Liver (tissue), 9 donors: ENCODE data around the gene TCEA3. TPM values are rescaled to one million over a fixed set of nuclear protein-coding genes. Genes with fewer than 3 reads are reported as not detected.

ENCODE experiments used
- DNase-seq: peaks from one replicate; pipeline ENCODE4 v3.0.0-alpha.2; 2017; ENCODE audit warnings: low spot score
- H3K27ac ChIP-seq, 2 donors: one replicate each; pipeline ENCODE4 v1.7.0; 2013; ENCODE audit warnings: inconsistent platforms in 2 of 2, low read length in 2 of 2, control low read depth in 1 of 2, low read depth in 1 of 2, mild to moderate bottlenecking in 1 of 2
- H3K27me3 ChIP-seq, 4 donors: one replicate each; pipeline versions ENCODE4 v1.6.1 to v1.7.0; 2013; ENCODE audit warnings: low read length in 3 of 4, inconsistent platforms in 1 of 4, mild to moderate bottlenecking in 1 of 4, moderate library complexity in 1 of 4; ENCODE audit not compliant: control insufficient read depth in 4 of 4, insufficient read depth in 4 of 4
- H3K36me3 ChIP-seq, 4 donors: one replicate each; pipeline versions ENCODE4 v1.6.1 to v1.7.0; 2013; ENCODE audit warnings: low read length in 3 of 4, mild to moderate bottlenecking in 3 of 4, low read depth in 1 of 4, moderate library complexity in 1 of 4; ENCODE audit not compliant: control insufficient read depth in 4 of 4, insufficient read depth in 3 of 4
- H3K4me1 ChIP-seq, 4 donors: one replicate each; pipeline versions ENCODE4 v1.6.1 to v1.7.0; 2013; ENCODE audit warnings: low read length in 3 of 4, mild to moderate bottlenecking in 3 of 4, moderate library complexity in 1 of 4; ENCODE audit not compliant: control insufficient read depth in 4 of 4, insufficient read depth in 4 of 4
- H3K4me3 ChIP-seq, 3 donors: one replicate each; pipeline versions ENCODE4 v1.6.1 to v1.7.0; 2013; ENCODE audit warnings: low read length in 3 of 3, control low read depth in 1 of 3, low read depth in 1 of 3, mild to moderate bottlenecking in 1 of 3
- H3K9ac ChIP-seq, 2 donors: one replicate each; pipeline ENCODE4 v1.7.0; 2013; ENCODE audit warnings: low read length in 2 of 2, mild to moderate bottlenecking in 2 of 2, moderate library complexity in 2 of 2, control low read depth in 1 of 2, low read depth in 1 of 2
- H3K9me3 ChIP-seq, 4 donors: one replicate each; pipeline versions ENCODE4 v1.6.1 to v1.7.0; 2013; ENCODE audit warnings: low read length in 3 of 4; ENCODE audit not compliant: control insufficient read depth in 4 of 4
- EGR1 ChIP-seq, 2 donors: IDR thresholded peaks; 2 replicates each; pipeline ENCODE4 v1.6.1; 2016 to 2018; ENCODE audit warnings: antibody characterized with exemption in 2 of 2, low read depth in 2 of 2
- FOXA1 ChIP-seq: IDR thresholded peaks from 2 replicates; pipeline ENCODE4 v1.6.1; 2016; ENCODE audit warnings: antibody characterized with exemption
- FOXA2 ChIP-seq: IDR thresholded peaks from 2 replicates; pipeline ENCODE4 v1.6.1; 2016; ENCODE audit warnings: antibody characterized with exemption
- GABPA ChIP-seq, 2 donors: IDR thresholded peaks in 1 of 2; conservative IDR thresholded peaks in 1 of 2; 2 replicates each; pipeline ENCODE4 v1.6.1; 2016; ENCODE audit warnings: antibody characterized with exemption in 2 of 2, mild to moderate bottlenecking in 1 of 2, moderate library complexity in 1 of 2
- HNF4A ChIP-seq, 2 donors: conservative IDR thresholded peaks; 2 replicates each; pipeline ENCODE4 v1.6.1; 2016; ENCODE audit warnings: antibody characterized with exemption in 2 of 2, mild to moderate bottlenecking in 2 of 2
- HNF4G ChIP-seq: IDR thresholded peaks from 2 replicates; pipeline ENCODE4 v1.6.1; 2016; ENCODE audit warnings: antibody characterized with exemption
- JUND ChIP-seq, 2 donors: IDR thresholded peaks; 2 replicates each; pipeline ENCODE4 v1.6.1; 2016; ENCODE audit warnings: antibody characterized with exemption in 2 of 2
- NR2F2 ChIP-seq: IDR thresholded peaks from 2 replicates; pipeline ENCODE4 v1.6.1; 2016; ENCODE audit warnings: antibody characterized with exemption
- RAD21 ChIP-seq, 2 donors: IDR thresholded peaks; 2 replicates each; pipeline ENCODE4 v1.6.1; 2016; ENCODE audit warnings: antibody characterized with exemption in 2 of 2, mild to moderate bottlenecking in 2 of 2
- RXRA ChIP-seq, 2 donors: IDR thresholded peaks; 2 replicates each; pipeline ENCODE4 v1.6.1; 2017 to 2018; ENCODE audit warnings: antibody characterized with exemption in 2 of 2, mild to moderate bottlenecking in 1 of 2
- SP1 ChIP-seq: IDR thresholded peaks from 2 replicates; pipeline ENCODE4 v1.6.1; 2018; ENCODE audit warnings: antibody characterized with exemption, mild to moderate bottlenecking
- YY1 ChIP-seq: IDR thresholded peaks from 2 replicates; pipeline ENCODE4 v1.6.1; 2016; ENCODE audit warnings: antibody characterized with exemption, mild to moderate bottlenecking
- WGBS: extraction: QIAGEN DNeasy Blood & Tissue Kit; methylation state at CpG from one replicate; pipeline ENCODE4 v1.1.7; 2013; 5-methylcytosine and 5-hydroxymethylcytosine counted together
- polyA plus RNA-seq, 2 donors: library from polyadenylated mRNA; stranded (reverse) in 1 of 2; unstranded in 1 of 2; fragments of 200-250 nt in 1 of 2; fragments of >200 nt in 1 of 2; fragmentation: Nextera tagmentation in 1 of 2; extraction: Ambion mirVana in 1 of 2; gene quantifications; one replicate each; pipeline versions ENCODE4 v1.2.1 to v1.2.3, GENCODE V29; 2013 to 2015
- total RNA-seq, 2 donors: library from RNA; depleted of rRNA; stranded (reverse); fragments of >200 nt; gene quantifications; one replicate each; pipeline ENCODE4 v1.2.3, GENCODE V29; 2014
- TF ChIP-seq, protein P1 (sequence below): IDR thresholded peaks from 2 replicates; pipeline ENCODE4 v1.6.1; 2016; ENCODE audit warnings: antibody characterized with exemption
- TF ChIP-seq, protein P2 (sequence below): IDR thresholded peaks from 2 replicates; pipeline ENCODE4 v1.6.1; 2016; ENCODE audit warnings: antibody characterized with exemption
- TF ChIP-seq, protein P3 (sequence below): IDR thresholded peaks from 2 replicates; pipeline ENCODE4 v1.6.1; 2016; ENCODE audit warnings: antibody characterized with exemption, mild to moderate bottlenecking
- TF ChIP-seq, protein P4 (sequence below): IDR thresholded peaks from 2 replicates; pipeline ENCODE4 v1.6.1; 2016; ENCODE audit warnings: antibody characterized with exemption
- donor health status: healthy.
- donor health status: healthy.
- donor health status: healthy.
- donor health status: healthy.
- donor health status: healthy.

The TCEA3 gene
- total and polyA plus RNA-seq, 4 donors: 29.6 to 142 (median 47.6) TPM

DNA sequence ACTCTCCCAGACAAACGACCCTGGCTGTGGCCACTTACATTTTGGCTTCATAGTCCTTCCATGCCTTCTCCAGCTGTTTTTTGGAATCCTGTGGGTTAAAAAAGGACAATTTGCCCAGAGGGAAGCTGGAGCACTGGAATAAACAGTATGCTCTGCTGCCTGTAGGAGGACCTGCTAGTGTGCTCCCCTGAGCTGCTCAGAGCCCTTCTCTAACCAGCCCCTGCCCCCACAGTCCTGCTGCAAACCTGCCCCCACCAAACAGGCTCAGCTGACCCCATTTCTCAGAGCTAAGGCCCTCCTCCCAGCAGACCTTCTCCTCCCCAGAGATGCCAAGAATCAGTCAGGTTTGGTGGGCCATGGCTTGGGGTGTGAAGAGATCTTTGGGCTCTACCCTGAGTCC lies 26.9 kb upstream of the TCEA3 start:
- H3K27ac ChIP-seq: peak overlapping the region in 1 of 2 donors; percentile 17
- no peak overlapping the region for H3K4me3 ChIP-seq
- peaks cover 0 to 4% (median 0%) of the 10 kb centered on the region in 4 donors for H3K36me3 ChIP-seq
- H3K9ac ChIP-seq: no peak overlapping the region
- H3K9me3 ChIP-seq: no peaks in the 10 kb centered on the region
- no peaks in the 10 kb centered on the region for H3K27me3 ChIP-seq
- H3K4me1 ChIP-seq: peaks cover under 1 to 31% (median 17%) of the 10 kb centered on the region in 4 donors
- TF ChIP-seq EGR1 (IDR thresholded peaks at IDR 0.05; ENCODE audit: low read depth in 2 of 2) (no peak), RAD21 (IDR thresholded peaks at IDR 0.05) (no peak), JUND (IDR thresholded peaks at IDR 0.05) (no peak), FOXA1 (no peak), RXRA (IDR thresholded peaks at IDR 0.05) (no peak), SP1 (no peak), HNF4G (no peak), NR2F2 (no peak), HNF4A (conservative IDR thresholded peaks at IDR 0.05) (no peak), FOXA2 (no peak), GABPA (IDR thresholded peaks at IDR 0.05 in 1 of 2, conservative IDR thresholded peaks at IDR 0.05 in 1 of 2) (no peak)
- TF ChIP-seq, protein P1, sequence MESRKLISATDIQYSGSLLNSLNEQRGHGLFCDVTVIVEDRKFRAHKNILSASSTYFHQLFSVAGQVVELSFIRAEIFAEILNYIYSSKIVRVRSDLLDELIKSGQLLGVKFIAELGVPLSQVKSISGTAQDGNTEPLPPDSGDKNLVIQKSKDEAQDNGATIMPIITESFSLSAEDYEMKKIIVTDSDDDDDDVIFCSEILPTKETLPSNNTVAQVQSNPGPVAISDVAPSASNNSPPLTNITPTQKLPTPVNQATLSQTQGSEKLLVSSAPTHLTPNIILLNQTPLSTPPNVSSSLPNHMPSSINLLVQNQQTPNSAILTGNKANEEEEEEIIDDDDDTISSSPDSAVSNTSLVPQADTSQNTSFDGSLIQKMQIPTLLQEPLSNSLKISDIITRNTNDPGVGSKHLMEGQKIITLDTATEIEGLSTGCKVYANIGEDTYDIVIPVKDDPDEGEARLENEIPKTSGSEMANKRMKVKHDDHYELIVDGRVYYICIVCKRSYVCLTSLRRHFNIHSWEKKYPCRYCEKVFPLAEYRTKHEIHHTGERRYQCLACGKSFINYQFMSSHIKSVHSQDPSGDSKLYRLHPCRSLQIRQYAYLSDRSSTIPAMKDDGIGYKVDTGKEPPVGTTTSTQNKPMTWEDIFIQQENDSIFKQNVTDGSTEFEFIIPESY: no peak
- TF ChIP-seq, protein P2, sequence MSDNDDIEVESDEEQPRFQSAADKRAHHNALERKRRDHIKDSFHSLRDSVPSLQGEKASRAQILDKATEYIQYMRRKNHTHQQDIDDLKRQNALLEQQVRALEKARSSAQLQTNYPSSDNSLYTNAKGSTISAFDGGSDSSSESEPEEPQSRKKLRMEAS: no peak
- TF ChIP-seq, protein P3, sequence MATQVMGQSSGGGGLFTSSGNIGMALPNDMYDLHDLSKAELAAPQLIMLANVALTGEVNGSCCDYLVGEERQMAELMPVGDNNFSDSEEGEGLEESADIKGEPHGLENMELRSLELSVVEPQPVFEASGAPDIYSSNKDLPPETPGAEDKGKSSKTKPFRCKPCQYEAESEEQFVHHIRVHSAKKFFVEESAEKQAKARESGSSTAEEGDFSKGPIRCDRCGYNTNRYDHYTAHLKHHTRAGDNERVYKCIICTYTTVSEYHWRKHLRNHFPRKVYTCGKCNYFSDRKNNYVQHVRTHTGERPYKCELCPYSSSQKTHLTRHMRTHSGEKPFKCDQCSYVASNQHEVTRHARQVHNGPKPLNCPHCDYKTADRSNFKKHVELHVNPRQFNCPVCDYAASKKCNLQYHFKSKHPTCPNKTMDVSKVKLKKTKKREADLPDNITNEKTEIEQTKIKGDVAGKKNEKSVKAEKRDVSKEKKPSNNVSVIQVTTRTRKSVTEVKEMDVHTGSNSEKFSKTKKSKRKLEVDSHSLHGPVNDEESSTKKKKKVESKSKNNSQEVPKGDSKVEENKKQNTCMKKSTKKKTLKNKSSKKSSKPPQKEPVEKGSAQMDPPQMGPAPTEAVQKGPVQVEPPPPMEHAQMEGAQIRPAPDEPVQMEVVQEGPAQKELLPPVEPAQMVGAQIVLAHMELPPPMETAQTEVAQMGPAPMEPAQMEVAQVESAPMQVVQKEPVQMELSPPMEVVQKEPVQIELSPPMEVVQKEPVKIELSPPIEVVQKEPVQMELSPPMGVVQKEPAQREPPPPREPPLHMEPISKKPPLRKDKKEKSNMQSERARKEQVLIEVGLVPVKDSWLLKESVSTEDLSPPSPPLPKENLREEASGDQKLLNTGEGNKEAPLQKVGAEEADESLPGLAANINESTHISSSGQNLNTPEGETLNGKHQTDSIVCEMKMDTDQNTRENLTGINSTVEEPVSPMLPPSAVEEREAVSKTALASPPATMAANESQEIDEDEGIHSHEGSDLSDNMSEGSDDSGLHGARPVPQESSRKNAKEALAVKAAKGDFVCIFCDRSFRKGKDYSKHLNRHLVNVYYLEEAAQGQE: no peak
- TF ChIP-seq, protein P4, sequence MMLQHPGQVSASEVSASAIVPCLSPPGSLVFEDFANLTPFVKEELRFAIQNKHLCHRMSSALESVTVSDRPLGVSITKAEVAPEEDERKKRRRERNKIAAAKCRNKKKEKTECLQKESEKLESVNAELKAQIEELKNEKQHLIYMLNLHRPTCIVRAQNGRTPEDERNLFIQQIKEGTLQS: no peak
- no peak for DNase-seq
- 54% methylated on average over 1 of the region's 1 CpG for whole genome bisulfite sequencing

DNA sequence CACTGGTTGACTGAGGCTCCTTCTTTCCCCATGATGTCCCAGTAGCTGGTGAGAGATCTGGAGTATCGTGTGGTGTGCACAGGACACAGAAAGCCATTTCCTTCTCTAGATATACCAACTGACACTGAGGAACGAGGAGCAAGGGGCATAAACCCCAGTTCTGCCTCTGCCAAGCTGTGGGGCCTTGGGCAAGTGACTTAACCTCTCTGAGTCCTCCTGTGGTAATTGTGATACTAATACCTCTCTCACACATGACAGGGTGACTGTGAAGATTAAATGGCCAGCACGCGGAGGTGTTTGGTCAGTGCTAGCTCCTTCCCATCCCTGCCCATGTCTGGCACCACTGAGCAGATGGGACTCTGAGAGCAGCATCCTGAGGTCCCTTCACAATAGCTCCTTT lies 26.3 kb upstream of the TCEA3 start:
- H3K27ac ChIP-seq: no peak overlapping the region

More for the DNA sequence above, 26.3 kb upstream of the TCEA3 start:
- Histone ChIP-seq H3K36me3 (peaks cover 0 to 4% (median 0%) of the 10 kb centered on the region in 4 donors), H3K4me1 (peaks cover 2 to 29% (median 18%) of the 10 kb centered on the region in 4 donors), H3K27me3 (no peaks in the 10 kb centered on the region), H3K9ac (no peak overlapping the region), H3K4me3 (no peak overlapping the region), H3K9me3 (no peaks in the 10 kb centered on the region)
- no peak for DNase-seq
- WGBS: 92% methylated on average over 4 of the region's 4 CpGs
- TF ChIP-seq HNF4A (conservative IDR thresholded peaks at IDR 0.05): no peak
- TF ChIP-seq, protein P3: no peak
- TF ChIP-seq, protein P4: no peak
- no peak for TF ChIP-seq RXRA (IDR thresholded peaks at IDR 0.05)
- TF ChIP-seq NR2F2: no peak
- TF ChIP-seq SP1: no peak
- TF ChIP-seq FOXA1: no peak
- no peak for TF ChIP-seq YY1
